Skin epidermis (tissue), 12 donors: ENCODE data around the gene ST3GAL3.
A peak's percentile ranks its signal among the peaks of the same experiment; 100 is the strongest.

Experiments used
- H3K27ac ChIP-seq, 21 experiments: fragments of 200-600 bp; sonication (generic) in 11 of 21; one replicate each; pipeline ENCODE4 v1.5.0; 2020; ENCODE audit warnings: mild to moderate bottlenecking in 3 of 21, inconsistent platforms in 2 of 21, moderate library complexity in 2 of 21
- H3K4me3 ChIP-seq, 7 experiments: fragments of 200-600 bp; sonication (generic) in 2 of 7; one replicate each; pipeline ENCODE4 v1.5.0; 2020; ENCODE audit warnings: inconsistent platforms in 2 of 7, mild to moderate bottlenecking in 2 of 7, moderate library complexity in 1 of 7

Gene ST3GAL3

DNA sequence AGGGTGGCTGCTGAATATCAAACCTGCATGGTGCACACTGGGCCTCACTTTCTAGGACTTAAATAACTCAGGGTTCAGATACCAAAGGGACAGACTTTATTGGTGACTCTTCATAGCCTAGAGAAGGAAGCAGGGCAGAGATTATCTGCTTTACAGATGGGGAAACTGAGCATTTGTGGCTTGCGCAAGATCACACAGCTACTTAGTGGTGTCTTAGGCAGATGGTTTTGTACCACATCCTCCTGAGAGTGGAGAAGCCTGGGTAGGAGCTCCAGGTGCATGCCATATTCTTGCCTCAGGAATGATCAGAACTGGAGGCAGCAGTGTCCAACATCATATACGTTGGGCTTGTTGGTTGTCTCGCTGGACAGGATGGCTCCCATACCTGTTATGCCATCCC lies 255.7 kb downstream of the ST3GAL3 start:
- Histone ChIP-seq H3K4me3 (no peak overlapping the region), H3K27ac (no peak overlapping the region)

- no peak overlapping the region for H3K4me3 ChIP-seq
- H3K27ac ChIP-seq, result no peak overlapping the region
Measured at GRCh38 chr1:43963890-43964289, 256.6 kb downstream of the ST3GAL3 start.

DNA sequence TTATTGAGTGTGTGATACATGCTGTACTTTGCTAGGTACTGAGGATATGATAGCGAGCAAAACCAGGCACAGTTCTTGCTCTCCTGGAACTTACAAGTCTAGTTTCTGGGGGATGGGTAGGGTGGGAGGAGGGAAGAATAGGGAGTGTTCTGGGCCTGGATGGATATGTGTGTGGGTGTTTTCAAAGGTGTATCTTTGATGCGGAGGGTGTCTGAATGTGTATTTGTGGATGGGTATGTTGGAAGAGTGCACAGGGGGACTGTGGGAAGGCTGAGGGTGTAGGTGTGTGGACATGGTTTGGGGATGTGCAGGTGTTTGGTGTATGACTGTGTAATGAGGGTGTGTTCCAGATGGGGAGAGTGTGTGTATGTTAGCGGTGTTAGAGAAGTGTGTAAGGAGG lies 258.0 kb downstream of the ST3GAL3 start:
- Histone ChIP-seq H3K27ac (no peak overlapping the region), H3K4me3 (no peak overlapping the region)

DNA sequence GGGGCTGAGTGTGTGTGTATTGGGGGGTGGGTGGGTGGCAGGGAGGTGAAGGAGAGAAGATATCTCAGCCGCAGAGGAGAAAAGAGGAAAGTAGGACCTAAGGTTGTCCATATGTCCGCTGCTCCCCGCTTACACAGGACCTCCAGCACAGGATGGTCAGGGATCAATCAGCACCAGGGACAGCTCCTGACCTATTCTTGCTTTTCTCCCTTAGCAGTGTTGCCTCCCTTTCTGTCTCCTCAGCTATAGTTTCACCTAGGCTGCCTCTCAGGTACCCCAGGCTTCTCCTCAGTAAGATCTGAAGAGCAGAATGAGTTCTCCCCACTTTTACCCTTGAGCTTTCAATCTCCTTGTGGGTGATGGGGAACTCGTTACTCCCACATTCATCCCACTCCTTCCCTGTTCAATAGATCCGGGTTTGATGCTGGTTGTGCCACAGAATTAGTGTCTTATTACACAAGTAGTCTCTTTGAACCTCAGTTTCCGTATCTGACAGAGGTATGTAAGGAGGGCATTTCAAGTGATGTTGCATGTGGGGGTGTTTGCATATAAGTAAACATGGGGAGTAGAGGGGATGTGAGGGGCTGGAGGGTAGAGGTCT lies 261.1 kb downstream of the ST3GAL3 start:
- Histone ChIP-seq H3K27ac (no peak overlapping the region), H3K4me3 (no peak overlapping the region)

- Histone ChIP-seq H3K27ac (no peak overlapping the region), H3K4me3 (peak overlapping the region in 3 of 7 experiments; percentile 78 to 88 (median 86))
Measured at GRCh38 chr1:43969416-43969745, 262.0 kb downstream of the ST3GAL3 start.

DNA sequence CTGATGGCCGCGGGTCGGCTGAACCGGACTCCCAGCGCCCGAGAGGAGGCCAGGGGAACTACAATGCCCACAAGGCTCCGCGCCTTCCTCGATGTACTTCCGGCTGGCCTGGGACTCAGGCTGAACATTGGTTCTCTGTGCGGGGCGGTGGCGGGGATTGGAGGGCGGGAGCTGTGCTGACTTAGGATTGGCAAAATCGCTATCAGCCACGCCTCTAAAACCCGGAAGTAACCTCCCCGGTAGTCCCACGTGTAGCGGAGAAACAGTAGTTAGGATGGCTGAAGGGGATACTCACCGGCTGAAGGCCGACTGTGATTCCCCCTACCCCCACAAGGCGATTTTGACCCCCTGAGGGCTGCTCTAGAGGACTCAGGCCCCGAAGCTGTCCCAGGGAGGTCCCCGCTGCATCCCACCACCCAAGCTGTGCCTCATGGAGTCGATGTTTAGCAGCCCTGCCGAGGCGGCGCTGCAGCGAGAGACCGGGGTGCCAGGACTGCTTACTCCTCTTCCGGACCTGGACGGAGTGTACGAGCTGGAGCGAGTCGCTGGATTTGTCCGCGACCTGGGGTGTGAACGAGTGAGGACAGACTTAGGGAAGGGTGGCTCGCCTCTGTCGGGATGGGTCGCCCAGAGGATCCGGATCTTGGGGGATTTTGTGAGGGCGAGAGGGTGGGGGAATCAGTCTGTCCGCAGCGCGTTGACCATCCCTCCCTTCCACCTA lies 262.6 kb downstream of the ST3GAL3 start, which contains the start of gene DPH2:
Gene DPH2, plus strand, starts transcription at position 265 of the 721 bp plus-strand sequence. Its CDS starts 166 bp downstream, at position 431.
- Histone ChIP-seq H3K27ac (peak within 1 kb of the TSS in 17 of 21 experiments; percentile 8 to 87 (median 52)), H3K4me3 (peak within 1 kb of the TSS; percentile 64 to 93 (median 86))

DNA sequence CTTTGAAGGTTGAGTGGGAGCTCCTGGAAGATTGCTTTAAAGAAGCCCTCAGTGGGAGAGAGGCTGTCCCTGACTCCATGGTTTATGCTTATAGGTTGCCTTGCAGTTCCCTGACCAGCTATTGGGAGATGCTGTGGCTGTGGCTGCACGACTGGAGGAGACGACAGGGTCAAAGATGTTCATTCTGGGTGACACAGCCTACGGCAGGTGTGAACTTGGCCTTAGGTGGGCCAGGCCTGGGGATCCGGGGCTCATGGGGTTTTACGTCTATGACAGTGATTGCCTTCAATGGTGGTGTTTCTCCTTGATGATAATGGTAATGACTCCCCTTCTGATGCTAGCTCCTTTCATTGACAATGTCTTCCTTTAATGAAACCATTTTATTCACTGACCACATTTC lies 263.2 kb downstream of the ST3GAL3 start:
- H3K4me3 ChIP-seq, result peak overlapping the region; percentile 64 to 93 (median 86)
- H3K27ac ChIP-seq, result peak overlapping the region in 16 of 21 experiments; percentile 33 to 87 (median 53)

- no peak overlapping the region for H3K27ac ChIP-seq
- peak overlapping the region in 1 of 7 experiments; percentile 88 for H3K4me3 ChIP-seq
Measured at GRCh38 chr1:43970911-43971310, 263.6 kb downstream of the ST3GAL3 start.

DNA sequence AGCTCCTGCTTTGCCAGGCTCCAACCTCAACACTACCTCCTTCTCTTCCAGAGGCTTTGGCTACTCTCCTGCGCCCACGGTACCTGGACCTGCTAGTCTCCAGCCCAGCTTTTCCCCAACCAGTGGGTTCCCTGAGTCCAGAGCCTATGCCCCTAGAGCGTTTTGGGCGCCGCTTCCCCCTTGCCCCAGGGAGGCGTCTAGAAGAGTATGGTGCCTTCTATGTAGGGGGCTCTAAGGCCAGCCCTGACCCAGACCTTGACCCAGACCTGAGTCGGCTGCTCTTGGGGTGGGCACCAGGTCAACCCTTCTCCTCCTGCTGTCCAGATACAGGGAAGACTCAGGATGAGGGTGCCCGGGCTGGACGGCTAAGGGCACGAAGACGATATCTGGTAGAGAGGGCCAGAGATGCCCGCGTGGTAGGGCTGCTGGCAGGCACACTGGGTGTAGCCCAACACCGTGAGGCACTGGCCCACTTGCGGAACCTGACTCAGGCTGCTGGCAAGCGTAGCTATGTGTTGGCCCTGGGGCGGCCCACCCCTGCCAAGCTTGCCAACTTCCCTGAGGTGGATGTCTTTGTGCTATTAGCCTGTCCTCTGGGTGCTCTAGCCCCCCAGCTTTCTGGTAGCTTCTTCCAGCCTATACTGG lies 264.1 kb downstream of the ST3GAL3 start:
- Histone ChIP-seq H3K27ac (no peak overlapping the region), H3K4me3 (no peak overlapping the region)

DNA sequence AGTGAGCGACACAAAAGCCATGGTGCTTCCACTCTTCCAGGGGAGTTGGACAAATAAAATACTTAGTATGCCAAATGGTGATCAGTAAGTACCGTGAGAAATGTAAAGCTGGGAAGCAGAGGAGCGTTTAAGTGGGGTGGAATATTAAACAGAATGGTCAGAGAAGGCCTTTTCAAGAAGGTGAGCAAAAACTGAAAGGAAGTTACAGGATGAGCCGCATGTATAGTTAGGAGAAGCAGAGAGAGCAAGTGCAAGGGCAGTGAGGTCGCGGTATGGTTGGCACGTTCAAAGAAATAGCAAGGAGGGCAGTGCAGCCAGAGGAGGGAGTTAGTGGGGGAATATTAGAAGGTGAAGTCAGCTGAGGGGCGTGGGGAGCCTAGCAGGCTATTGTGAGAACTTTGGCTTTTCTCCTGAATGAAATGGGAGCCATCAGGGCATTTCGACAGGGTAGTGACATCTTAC lies 266.7 kb downstream of the ST3GAL3 start:
- Histone ChIP-seq H3K27ac (peak overlapping the region in 20 of 21 experiments; percentile 84 to 98 (median 94)), H3K4me3 (peak overlapping the region; percentile 68 to 99 (median 87))

DNA sequence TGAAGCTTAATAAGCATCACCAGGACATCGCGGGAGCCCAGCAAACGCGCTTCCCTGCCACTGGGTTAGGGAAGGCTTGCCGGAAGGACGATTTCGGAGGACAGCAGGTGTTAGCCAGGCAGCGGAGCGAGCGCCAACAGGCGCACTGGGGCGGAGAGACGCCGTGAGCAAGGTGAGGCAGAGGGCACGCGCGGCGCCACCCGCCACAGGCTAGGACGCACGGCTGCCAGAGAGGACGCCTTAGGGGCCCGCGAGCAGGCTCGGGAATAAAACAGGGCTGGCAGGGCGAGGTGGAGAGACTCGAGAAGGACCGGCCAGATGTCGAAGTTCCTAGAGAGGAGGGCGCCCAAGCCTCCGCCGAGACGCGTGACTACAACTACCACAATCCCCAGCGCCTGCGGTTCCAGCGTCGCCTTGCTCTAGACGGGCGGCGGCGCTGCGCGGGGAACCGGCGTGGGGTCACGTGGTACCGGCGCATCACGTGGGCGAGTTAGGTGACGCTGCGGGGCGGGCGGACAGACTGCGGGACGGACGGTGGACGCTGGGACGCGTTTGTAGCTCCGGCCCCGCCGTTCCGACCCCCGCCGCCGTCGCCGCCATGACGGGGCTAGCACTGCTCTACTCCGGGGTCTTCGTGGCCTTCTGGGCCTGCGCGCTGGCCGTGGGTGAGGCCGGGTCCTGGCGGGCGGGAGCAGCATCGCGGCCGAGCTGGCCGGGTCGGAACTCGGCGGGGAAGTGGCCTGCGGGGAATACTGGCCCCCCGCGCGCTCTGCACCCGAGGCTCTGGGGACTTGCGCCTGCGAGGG lies 267.3 kb downstream of the ST3GAL3 start, which contains the start of gene ATP6V0B:
Gene ATP6V0B, plus strand, starts transcription at position 518 of the 806 bp plus-strand sequence. Its CDS starts 81 bp downstream, at position 599.
- H3K4me3 ChIP-seq, result peak within 1 kb of the TSS; percentile 68 to 99 (median 87)
- H3K27ac ChIP-seq, result peak within 1 kb of the TSS; percentile 84 to 98 (median 94)

GRCh38 chr1:43975249-43975961 lies 268.1 kb downstream of the ST3GAL3 start:
- H3K27ac ChIP-seq, result peak overlapping the region; percentile 84 to 98 (median 94)
- peak overlapping the region; percentile 68 to 99 (median 87) for H3K4me3 ChIP-seq

GRCh38 chr1:43976045-43976444 lies 268.7 kb downstream of the ST3GAL3 start:
- Histone ChIP-seq H3K27ac (peak overlapping the region in 13 of 21 experiments; percentile 84 to 98 (median 94)), H3K4me3 (peak overlapping the region; percentile 68 to 99 (median 87))

DNA sequence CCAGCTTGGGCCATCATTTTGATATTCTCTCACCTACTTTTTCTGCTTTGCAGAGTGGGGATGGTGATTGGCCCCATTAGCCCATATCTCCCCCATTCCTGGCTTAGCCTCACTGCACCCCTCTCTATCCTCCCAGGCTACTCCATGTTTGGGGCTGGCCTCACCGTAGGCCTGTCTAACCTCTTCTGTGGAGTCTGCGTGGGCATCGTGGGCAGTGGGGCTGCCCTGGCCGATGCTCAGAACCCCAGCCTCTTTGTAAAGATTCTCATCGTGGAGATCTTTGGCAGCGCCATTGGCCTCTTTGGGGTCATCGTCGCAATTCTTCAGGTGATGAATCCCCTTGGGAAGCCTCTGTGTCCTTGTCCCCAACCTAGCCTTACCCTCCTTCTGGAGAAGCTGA lies 269.6 kb downstream of the ST3GAL3 start:
- peak overlapping the region in 1 of 21 experiments; percentile 98 for H3K27ac ChIP-seq
- H3K4me3 ChIP-seq, result no peak overlapping the region

DNA sequence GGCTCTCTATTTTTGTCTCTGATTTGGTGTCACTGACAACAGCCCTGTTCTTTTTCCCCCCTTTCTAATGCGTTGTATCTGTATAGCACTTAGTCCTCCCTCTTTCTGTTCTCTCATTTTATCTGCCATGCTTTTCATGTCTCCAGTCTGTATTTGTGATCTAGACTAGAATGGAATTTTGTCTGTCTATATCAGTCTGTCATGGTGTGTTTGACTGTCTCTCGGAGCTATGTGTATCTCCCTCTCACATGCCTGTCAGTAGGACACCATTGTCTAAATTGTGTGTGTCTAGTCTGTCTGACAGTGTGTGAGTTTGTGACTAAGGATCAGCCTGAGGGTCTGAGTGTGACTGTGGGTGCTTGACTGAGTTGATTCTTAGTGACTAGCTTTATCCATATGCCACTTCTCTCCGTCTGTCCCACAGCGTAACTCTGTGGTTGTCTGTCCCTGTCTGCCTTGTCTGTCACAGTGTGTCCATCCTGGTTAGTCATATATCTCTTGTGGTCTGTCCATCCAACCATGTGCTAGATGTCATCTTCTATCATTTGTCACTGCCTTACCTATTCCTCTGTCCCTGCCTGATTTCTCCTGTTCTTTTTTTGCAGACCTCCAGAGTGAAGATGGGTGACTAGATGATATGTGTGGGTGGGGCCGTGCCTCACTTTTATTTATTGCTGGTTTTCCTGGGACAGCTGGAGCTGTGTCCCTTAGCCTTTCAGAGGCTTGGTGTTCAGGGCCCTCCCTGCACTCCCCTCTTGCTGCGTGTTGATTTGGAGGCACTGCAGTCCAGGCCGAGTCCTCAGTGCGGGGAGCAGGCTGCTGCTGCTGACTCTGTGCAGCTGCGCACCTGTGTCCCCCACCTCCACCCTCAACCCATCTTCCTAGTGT lies 270.3 kb downstream of the ST3GAL3 start:
- Histone ChIP-seq H3K4me3 (no peak overlapping the region), H3K27ac (no peak overlapping the region)

DNA sequence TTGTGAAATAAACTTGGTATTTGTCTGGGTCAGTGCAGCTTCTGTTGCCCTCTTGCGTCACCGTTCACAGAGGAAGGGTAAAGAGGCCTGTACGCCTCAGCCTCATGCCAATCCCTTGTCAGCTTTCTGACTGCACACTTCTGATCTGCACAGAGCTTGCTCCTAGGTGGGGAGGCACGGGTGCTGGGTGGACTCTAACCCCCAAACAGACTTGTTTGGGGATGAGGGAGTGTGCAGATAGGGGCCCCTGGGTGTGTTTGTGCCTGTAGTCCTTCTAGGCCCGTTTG lies 270.9 kb downstream of the ST3GAL3 start:
- Histone ChIP-seq H3K4me3 (peak overlapping the region in 2 of 7 experiments; percentile 31 to 45), H3K27ac (peak overlapping the region in 3 of 21 experiments; percentile 35 to 57 (median 46))

- H3K27ac ChIP-seq, result peak within 1 kb of the TSS; percentile 31 to 95 (median 84)
- H3K4me3 ChIP-seq, result peak within 1 kb of the TSS; percentile 40 to 84 (median 73)
Measured at GRCh38 chr1:43978551-43979260, 271.4 kb downstream of the ST3GAL3 start, which contains the start of gene B4GALT2. Gene B4GALT2, plus strand, starts transcription at chr1:43979210. Its CDS starts 1,951 bp downstream, at chr1:43981161.

DNA sequence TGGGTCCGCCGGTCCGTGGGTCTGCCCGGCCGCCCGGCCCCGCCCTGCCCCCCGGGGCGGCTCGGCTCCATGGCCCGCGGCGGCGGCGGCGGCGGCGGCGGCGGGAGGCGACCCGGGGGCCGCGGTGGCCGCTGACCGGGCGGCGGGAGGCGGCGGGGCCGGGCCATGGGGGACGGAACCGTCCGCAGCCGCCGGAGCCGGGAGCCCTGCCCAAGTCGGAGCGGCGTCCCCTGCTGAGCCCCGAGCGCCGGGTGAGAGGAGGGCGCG lies 271.9 kb downstream of the ST3GAL3 start:
- peak overlapping the region; percentile 31 to 95 (median 84) for H3K27ac ChIP-seq
- peak overlapping the region; percentile 40 to 84 (median 73) for H3K4me3 ChIP-seq
